Right lobe of liver (tissue), 4 donors: ENCODE results near the gene EPS8L3.

Source experiments
- POLR2A ChIP-seq: fragments of 450-650 bp; IDR thresholded peaks from one replicate; pipeline ENCODE4 v1.6.1; 2017; ENCODE audit warnings: antibody characterized with exemption, mild to moderate bottlenecking
- TF ChIP-seq, protein P1 (sequence below), 4 donors: fragments of 200-600 bp in 3 of 4; fragments of 450-650 bp in 1 of 4; IDR thresholded peaks; one replicate each; pipeline versions ENCODE4 v1.5.1 to v1.8.0; 2016 to 2022; ENCODE audit warnings: antibody characterized with exemption in 4 of 4, mild to moderate bottlenecking in 2 of 4
- donor health status: DM: no; HTN: no; CAD: no.
- donor health status: DM: no; HTN: no; CAD: no.
- donor health status: DM: no; HTN: yes; CAD: no.

DNA sequence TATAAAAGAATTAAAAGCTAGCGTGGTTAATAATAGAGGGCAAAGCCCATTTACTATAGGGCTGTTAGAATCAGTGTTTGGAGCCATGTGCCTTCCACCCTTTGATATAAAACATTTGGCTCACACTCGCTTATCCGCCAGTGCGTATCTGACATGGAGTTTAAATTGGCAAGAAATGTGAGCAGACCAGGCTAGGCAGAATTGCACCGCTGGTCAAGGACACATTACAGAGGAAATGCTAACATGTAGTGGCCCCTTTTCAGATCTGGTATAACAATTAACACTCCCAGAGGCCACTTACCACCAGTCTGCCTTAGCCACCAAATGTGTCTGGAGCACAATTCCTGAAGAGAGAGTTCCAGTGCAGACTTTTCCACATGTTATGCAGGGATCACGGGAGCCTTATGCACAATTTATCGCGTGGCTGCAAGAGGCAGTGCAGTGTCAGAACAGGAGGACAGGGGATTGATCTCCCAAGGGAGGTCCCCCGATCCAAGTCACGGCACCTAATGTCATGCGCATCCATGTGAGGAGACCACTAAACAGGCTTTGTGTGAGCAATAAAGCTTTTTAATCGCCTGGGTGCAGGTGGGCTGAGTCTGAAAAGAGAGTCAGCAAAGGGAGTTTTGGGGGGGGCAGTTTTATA lies 36.9 kb downstream of the EPS8L3 start:
- TF ChIP-seq, protein P1, sequence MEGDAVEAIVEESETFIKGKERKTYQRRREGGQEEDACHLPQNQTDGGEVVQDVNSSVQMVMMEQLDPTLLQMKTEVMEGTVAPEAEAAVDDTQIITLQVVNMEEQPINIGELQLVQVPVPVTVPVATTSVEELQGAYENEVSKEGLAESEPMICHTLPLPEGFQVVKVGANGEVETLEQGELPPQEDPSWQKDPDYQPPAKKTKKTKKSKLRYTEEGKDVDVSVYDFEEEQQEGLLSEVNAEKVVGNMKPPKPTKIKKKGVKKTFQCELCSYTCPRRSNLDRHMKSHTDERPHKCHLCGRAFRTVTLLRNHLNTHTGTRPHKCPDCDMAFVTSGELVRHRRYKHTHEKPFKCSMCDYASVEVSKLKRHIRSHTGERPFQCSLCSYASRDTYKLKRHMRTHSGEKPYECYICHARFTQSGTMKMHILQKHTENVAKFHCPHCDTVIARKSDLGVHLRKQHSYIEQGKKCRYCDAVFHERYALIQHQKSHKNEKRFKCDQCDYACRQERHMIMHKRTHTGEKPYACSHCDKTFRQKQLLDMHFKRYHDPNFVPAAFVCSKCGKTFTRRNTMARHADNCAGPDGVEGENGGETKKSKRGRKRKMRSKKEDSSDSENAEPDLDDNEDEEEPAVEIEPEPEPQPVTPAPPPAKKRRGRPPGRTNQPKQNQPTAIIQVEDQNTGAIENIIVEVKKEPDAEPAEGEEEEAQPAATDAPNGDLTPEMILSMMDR (IDR thresholded peaks at IDR 0.05): no peak
- no peak for TF ChIP-seq POLR2A
